Coronary artery (tissue), 2 donors: ENCODE results near the gene SLC15A5.

Source experiments
- DNase-seq: peaks from one replicate; pipeline ENCODE4 v3.0.0-alpha.2; 2017; ENCODE audit warnings: low spot score
- H3K27ac ChIP-seq, 2 donors: fragments of 200-600 bp; sonication (generic); one replicate each; pipeline ENCODE4 v1.5.1; 2016 to 2019
- H3K4me3 ChIP-seq: fragments of 200-600 bp; sonication (generic); 2 replicates; pipeline ENCODE4 v1.5.1; 2016; ENCODE audit warnings: mild to moderate bottlenecking, moderate library complexity
- CTCF ChIP-seq: fragments of 200-600 bp; sonication (generic); IDR thresholded peaks from one replicate; pipeline ENCODE4 v1.5.1; 2019; ENCODE audit warnings: antibody characterized with exemption

Gene SLC15A5

GRCh38 chr12:16291032-16291431 is 13.5 kb upstream of the SLC15A5 start:
- TF ChIP-seq CTCF: no peak
- H3K27ac ChIP-seq: no peak overlapping the region
- DNase-seq: no peak
- H3K4me3 ChIP-seq: no peak overlapping the region

- TF ChIP-seq CTCF: no peak
- DNase-seq: no peak
Observed at GRCh38 chr12:16285586-16285985, 8.1 kb upstream of the SLC15A5 start.

GRCh38 chr12:16282978-16283377 is 5.5 kb upstream of the SLC15A5 start:
- Histone ChIP-seq H3K4me3 (no peak overlapping the region), H3K27ac (no peak overlapping the region)
- no peak for DNase-seq
- TF ChIP-seq CTCF: no peak

More at GRCh38 chr12:16285586-16285985, 8.1 kb upstream of the SLC15A5 start:
- no peak overlapping the region for H3K4me3 ChIP-seq
- H3K27ac ChIP-seq: no peak overlapping the region

- no peak for TF ChIP-seq CTCF
- H3K4me3 ChIP-seq: no peak overlapping the region
- DNase-seq: no peak
- H3K27ac ChIP-seq: peak overlapping the region in 1 of 2 donors; percentile 13
Observed at GRCh38 chr12:16282081-16282480, 4.6 kb upstream of the SLC15A5 start.

GRCh38 chr12:16281157-16281556 is 3.7 kb upstream of the SLC15A5 start:
- no peak for DNase-seq
- H3K4me3 ChIP-seq: no peak overlapping the region
- TF ChIP-seq CTCF: no peak
- H3K27ac ChIP-seq: peak overlapping the region in 1 of 2 donors; percentile 63

GRCh38 chr12:16272222-16272621 is 5.3 kb downstream of the SLC15A5 start:
- Histone ChIP-seq H3K27ac (no peak overlapping the region), H3K4me3 (no peak overlapping the region)
- no peak for TF ChIP-seq CTCF
- no peak for DNase-seq

GRCh38 chr12:16271062-16271461 is 6.4 kb downstream of the SLC15A5 start:
- H3K4me3 ChIP-seq: no peak overlapping the region
- no peak for TF ChIP-seq CTCF
- no peak for DNase-seq
- H3K27ac ChIP-seq: no peak overlapping the region
